ENCODE measurements around the gene EMP1.

GRCh38 chr12:13238204-13238603 is 41.7 kb downstream of the EMP1 start:
- TF ChIP-seq POLR2A (IDR thresholded peaks at IDR 0.05) (no peak), CTCF (IDR thresholded peaks at IDR 0.05) (no peak), POLR2AphosphoS5 (IDR thresholded peaks at IDR 0.05) (no peak), EP300 (IDR thresholded peaks at IDR 0.05) (no peak)
